ENCODE results near the gene FBXO22. TPM values are rescaled to one million over a fixed set of nuclear protein-coding genes. Genes with fewer than 3 reads are reported as not detected.

Gene FBXO22
- total and polyA plus RNA-seq, 10 of the 15 experiments (the other 5 are each of a cell fraction or from before 2014, with no cell fraction given): 15.2 to 110 (median 42.8) TPM

DNA sequence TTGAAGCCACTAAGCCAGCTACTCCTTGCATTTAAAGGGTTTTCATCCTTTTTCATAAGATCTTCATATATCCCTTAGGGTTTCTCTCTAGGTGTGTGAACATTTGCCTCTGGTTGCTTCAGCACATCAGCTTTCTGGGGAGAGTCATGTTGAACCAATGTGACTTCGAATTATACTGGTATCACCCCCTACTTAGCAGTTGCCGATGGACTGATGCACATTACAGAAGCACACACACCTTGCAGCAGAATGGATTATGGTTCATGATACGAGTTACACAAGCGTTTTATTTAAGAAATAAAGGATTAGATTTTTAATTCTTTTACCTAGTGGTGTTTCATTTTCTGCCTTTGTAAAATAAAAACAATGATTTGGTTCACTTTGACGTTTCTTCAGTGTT is 39.6 kb downstream of the FBXO22 start (continued):
- TF ChIP-seq, protein P1, sequence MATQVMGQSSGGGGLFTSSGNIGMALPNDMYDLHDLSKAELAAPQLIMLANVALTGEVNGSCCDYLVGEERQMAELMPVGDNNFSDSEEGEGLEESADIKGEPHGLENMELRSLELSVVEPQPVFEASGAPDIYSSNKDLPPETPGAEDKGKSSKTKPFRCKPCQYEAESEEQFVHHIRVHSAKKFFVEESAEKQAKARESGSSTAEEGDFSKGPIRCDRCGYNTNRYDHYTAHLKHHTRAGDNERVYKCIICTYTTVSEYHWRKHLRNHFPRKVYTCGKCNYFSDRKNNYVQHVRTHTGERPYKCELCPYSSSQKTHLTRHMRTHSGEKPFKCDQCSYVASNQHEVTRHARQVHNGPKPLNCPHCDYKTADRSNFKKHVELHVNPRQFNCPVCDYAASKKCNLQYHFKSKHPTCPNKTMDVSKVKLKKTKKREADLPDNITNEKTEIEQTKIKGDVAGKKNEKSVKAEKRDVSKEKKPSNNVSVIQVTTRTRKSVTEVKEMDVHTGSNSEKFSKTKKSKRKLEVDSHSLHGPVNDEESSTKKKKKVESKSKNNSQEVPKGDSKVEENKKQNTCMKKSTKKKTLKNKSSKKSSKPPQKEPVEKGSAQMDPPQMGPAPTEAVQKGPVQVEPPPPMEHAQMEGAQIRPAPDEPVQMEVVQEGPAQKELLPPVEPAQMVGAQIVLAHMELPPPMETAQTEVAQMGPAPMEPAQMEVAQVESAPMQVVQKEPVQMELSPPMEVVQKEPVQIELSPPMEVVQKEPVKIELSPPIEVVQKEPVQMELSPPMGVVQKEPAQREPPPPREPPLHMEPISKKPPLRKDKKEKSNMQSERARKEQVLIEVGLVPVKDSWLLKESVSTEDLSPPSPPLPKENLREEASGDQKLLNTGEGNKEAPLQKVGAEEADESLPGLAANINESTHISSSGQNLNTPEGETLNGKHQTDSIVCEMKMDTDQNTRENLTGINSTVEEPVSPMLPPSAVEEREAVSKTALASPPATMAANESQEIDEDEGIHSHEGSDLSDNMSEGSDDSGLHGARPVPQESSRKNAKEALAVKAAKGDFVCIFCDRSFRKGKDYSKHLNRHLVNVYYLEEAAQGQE (IDR thresholded peaks at IDR 0.05; ENCODE audit: low read depth, low read length): no peak
- TF ChIP-seq GATAD2B (conservative IDR thresholded peaks at IDR 0.05; ENCODE audit: low read depth): no peak
- TF ChIP-seq SUZ12 (IDR thresholded peaks at IDR 0.05; ENCODE audit: unreplicated experiment): no peak
- no peak for TF ChIP-seq SREBF1 (IDR thresholded peaks at IDR 0.05; ENCODE audit: low read length)
- no peak for TF ChIP-seq HDAC2 (IDR thresholded peaks at IDR 0.05)

DNA sequence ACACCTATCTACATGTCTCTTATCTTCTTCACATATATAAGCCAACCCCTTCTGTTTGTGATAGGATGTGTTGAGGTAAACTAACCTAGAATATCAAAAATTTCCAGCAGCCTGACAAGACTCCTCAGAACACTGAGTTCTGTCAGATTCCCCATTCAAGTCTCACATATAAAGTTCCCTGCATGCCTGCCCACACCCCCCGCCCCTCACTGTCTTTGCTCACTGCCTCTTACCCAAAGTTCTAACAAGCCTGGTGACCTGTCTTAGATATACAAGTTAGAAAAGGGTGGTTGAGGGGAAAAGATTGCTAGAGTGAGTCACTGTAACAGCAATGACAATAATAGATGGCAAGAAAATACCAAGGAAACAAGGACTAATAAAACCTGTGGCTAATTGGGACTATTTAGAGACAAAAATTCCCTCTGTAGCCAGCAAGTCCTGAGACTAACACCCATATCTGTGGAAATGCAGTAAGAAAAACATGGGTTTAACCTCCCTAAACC is 40.1 kb downstream of the FBXO22 start:
- no peaks in the 10 kb centered on the region for H3K79me2 ChIP-seq (ENCODE audit: control insufficient read depth, insufficient read depth, low read length)
- WGBS (ENCODE audit: insufficient coverage, insufficient replicate concordance, low lambda C conversion rate, missing lambda C conversion rate): 0% methylated on average over 1 of the region's 1 CpG
- BruUV-seq (replicated peaks): no TSS peak
- H3K4me2 ChIP-seq (ENCODE audit: control insufficient read depth, insufficient read depth): no peak overlapping the region
- H3K4me3 ChIP-seq: no peak overlapping the region
- no peak for TF ChIP-seq ASH2L (IDR thresholded peaks at IDR 0.05; ENCODE audit: borderline replicate concordance, low read depth)
- TF ChIP-seq SP1 (IDR thresholded peaks at IDR 0.05; ENCODE audit: low read depth, low read length): no peak
- TF ChIP-seq HDAC6 (IDR thresholded peaks at IDR 0.05; ENCODE audit: unreplicated experiment): no peak
- TF ChIP-seq, protein P2, sequence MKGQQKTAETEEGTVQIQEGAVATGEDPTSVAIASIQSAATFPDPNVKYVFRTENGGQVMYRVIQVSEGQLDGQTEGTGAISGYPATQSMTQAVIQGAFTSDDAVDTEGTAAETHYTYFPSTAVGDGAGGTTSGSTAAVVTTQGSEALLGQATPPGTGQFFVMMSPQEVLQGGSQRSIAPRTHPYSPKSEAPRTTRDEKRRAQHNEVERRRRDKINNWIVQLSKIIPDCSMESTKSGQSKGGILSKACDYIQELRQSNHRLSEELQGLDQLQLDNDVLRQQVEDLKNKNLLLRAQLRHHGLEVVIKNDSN (IDR thresholded peaks at IDR 0.05; ENCODE audit: borderline replicate concordance, extremely low read length, insufficient read depth, low read depth, low read length): no peak
- TF ChIP-seq TBL1XR1 (IDR thresholded peaks at IDR 0.05; ENCODE audit: low read depth, low read length): no peak
- POLR2A ChIA-PET: no interaction called here
- no peaks in the 10 kb centered on the region for H4K20me1 ChIP-seq (ENCODE audit: control insufficient read depth, insufficient read depth)
- DNase-seq (ENCODE audit: low read depth, low spot score) (no peak), ATAC-seq (no peak; the same call in 2 of the 3 replicates), FAIRE-seq (no peak)
- H3K4me1 ChIP-seq (ENCODE audit: control insufficient read depth, insufficient read depth, low read length): no peaks in the 10 kb centered on the region
- no peak overlapping the region for H3K27ac ChIP-seq (ENCODE audit: control insufficient read depth, insufficient read depth)
- CTCF ChIA-PET: interaction anchor here (1.2 kb wide), 1 partner anchor 207 kb away, joined by 4 read pairs; no protein-coding TSS in a partner anchor
- H3K9ac ChIP-seq (ENCODE audit: control insufficient read depth, insufficient read depth, low read length): no peak overlapping the region
- intact Hi-C loops (cut with micrococcal nuclease; ENCODE audit: unreplicated experiment): no loop called here
- RAD21 ChIA-PET (ENCODE audit: unreplicated experiment): no interaction called here
- in situ Hi-C loops (cut with MboI): no loop called here
- no peak overlapping the region for H2AFZ ChIP-seq (ENCODE audit: control insufficient read depth, low read depth, low read length)
- no peaks in the 10 kb centered on the region for H3K9me3 ChIP-seq (replicated peaks; ENCODE audit: control insufficient read depth, insufficient read depth, low read length)
- no peaks in the 10 kb centered on the region for H3K27me3 ChIP-seq (replicated peaks in 1 of 2; ENCODE audit: control insufficient read depth in 2 of 2, insufficient read depth in 2 of 2, low read length in 1 of 2)
- no peaks in the 10 kb centered on the region; a peak in 1 of 4 replicates for H3K36me3 ChIP-seq (ENCODE audit: control insufficient read depth in 2 of 2, insufficient read depth in 2 of 2, low read length in 1 of 2)
- SMC1A ChIA-PET (ENCODE audit: uncharacterized antibody, unreplicated experiment): no interaction called here
